HL-60 (cell line): Measurements from ENCODE around the gene MTHFSD.

Experiments used
- DNase-seq, 2 experiments: peaks; one replicate each; pipeline ENCODE4 v3.0.0-alpha.2; 2010 to 2020; ENCODE audit warnings: low read depth in 1 of 2, low spot score in 1 of 2
- H3K27ac ChIP-seq: fragments of 250-450 bp; sonication (Bioruptor Pico); replicated peaks from 2 replicates; pipeline ENCODE4 v1.5.1; 2020; ENCODE audit warnings: mild to moderate bottlenecking, moderate library complexity
- H3K27me3 ChIP-seq: fragments of 250-450 bp; sonication (Bioruptor Pico); 2 replicates; pipeline ENCODE4 v1.5.1; 2021; ENCODE audit warnings: mild to moderate bottlenecking, moderate library complexity; ENCODE audit not compliant: insufficient read depth, poor library complexity, severe bottlenecking
- H3K4me3 ChIP-seq: replicated peaks from 2 replicates; pipeline ENCODE4 v1.5.1; 2011; ENCODE audit warnings: mild to moderate bottlenecking, control low read depth, low read length; ENCODE audit not compliant: insufficient read depth
- GABPA ChIP-seq: IDR thresholded peaks from 2 replicates; pipeline ENCODE4 v1.6.1; 2012; ENCODE audit warnings: low read depth
- POLR2AphosphoS5 ChIP-seq: IDR thresholded peaks from 2 replicates; pipeline ENCODE4 v1.6.1; 2012; ENCODE audit warnings: low read depth
- SPI1 ChIP-seq: IDR thresholded peaks from 2 replicates; pipeline ENCODE4 v1.6.1; 2012; ENCODE audit warnings: low read depth, mild to moderate bottlenecking, borderline replicate concordance
- TF ChIP-seq, protein P1 (sequence below): IDR thresholded peaks from 2 replicates; pipeline ENCODE4 v1.6.1; 2012; ENCODE audit warnings: low read depth; ENCODE audit not compliant: insufficient replicate concordance
- TF ChIP-seq, protein P2 (sequence below): IDR thresholded peaks from one replicate; pipeline ENCODE4 v1.5.1; 2011; ENCODE audit warnings: low read length, control low read depth, inconsistent platforms; ENCODE audit not compliant: insufficient read depth

The MTHFSD gene

DNA sequence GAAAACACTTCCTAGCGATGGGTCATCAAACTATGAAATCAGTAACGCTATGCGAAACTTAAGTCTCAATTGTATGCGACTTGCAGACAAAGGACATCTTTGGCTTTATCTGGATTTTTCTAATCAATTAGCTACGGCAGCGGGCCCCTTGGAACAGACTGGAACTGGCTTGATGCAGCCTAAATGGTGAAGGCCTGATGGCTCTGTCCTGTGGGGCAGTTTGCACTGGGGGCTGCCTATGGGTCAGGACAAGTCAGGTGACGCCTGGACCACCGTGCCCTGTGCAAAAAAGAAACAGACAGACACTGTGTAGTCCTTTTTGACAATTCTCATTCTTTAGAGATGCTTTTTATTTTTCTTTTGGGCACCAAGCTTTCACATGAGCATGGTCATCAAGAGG is 22.0 kb downstream of the MTHFSD start:
- no peak for DNase-seq
- H3K4me3 ChIP-seq: no peak overlapping the region
- no peak overlapping the region for H3K27ac ChIP-seq
- TF ChIP-seq, protein P1, sequence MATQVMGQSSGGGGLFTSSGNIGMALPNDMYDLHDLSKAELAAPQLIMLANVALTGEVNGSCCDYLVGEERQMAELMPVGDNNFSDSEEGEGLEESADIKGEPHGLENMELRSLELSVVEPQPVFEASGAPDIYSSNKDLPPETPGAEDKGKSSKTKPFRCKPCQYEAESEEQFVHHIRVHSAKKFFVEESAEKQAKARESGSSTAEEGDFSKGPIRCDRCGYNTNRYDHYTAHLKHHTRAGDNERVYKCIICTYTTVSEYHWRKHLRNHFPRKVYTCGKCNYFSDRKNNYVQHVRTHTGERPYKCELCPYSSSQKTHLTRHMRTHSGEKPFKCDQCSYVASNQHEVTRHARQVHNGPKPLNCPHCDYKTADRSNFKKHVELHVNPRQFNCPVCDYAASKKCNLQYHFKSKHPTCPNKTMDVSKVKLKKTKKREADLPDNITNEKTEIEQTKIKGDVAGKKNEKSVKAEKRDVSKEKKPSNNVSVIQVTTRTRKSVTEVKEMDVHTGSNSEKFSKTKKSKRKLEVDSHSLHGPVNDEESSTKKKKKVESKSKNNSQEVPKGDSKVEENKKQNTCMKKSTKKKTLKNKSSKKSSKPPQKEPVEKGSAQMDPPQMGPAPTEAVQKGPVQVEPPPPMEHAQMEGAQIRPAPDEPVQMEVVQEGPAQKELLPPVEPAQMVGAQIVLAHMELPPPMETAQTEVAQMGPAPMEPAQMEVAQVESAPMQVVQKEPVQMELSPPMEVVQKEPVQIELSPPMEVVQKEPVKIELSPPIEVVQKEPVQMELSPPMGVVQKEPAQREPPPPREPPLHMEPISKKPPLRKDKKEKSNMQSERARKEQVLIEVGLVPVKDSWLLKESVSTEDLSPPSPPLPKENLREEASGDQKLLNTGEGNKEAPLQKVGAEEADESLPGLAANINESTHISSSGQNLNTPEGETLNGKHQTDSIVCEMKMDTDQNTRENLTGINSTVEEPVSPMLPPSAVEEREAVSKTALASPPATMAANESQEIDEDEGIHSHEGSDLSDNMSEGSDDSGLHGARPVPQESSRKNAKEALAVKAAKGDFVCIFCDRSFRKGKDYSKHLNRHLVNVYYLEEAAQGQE: no peak
- TF ChIP-seq SPI1: no peak
- TF ChIP-seq, protein P2, sequence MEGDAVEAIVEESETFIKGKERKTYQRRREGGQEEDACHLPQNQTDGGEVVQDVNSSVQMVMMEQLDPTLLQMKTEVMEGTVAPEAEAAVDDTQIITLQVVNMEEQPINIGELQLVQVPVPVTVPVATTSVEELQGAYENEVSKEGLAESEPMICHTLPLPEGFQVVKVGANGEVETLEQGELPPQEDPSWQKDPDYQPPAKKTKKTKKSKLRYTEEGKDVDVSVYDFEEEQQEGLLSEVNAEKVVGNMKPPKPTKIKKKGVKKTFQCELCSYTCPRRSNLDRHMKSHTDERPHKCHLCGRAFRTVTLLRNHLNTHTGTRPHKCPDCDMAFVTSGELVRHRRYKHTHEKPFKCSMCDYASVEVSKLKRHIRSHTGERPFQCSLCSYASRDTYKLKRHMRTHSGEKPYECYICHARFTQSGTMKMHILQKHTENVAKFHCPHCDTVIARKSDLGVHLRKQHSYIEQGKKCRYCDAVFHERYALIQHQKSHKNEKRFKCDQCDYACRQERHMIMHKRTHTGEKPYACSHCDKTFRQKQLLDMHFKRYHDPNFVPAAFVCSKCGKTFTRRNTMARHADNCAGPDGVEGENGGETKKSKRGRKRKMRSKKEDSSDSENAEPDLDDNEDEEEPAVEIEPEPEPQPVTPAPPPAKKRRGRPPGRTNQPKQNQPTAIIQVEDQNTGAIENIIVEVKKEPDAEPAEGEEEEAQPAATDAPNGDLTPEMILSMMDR: no peak
- no peak for TF ChIP-seq POLR2AphosphoS5
- H3K27me3 ChIP-seq: no peaks in the 10 kb centered on the region

DNA sequence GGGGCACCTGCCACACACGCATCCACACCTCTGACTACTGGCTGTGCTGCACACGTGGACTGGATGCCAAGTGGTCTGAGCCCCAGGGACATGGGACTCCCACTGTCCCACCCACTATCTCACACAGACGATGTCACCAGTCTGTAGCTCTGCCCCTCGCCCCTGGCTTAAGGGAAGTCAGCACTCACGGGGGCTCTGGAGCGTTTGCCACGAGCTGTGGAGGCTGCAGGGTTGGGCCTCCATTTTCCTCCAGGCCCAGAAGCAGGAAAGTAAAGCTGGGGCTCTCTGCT is 22.6 kb downstream of the MTHFSD start:
- Histone ChIP-seq H3K27me3 (no peaks in the 10 kb centered on the region), H3K27ac (no peak overlapping the region), H3K4me3 (no peak overlapping the region)
- DNase-seq: no peak
- TF ChIP-seq SPI1: no peak
- TF ChIP-seq, protein P2: no peak
- TF ChIP-seq GABPA: no peak
- TF ChIP-seq POLR2AphosphoS5: no peak
- TF ChIP-seq, protein P1: no peak

DNA sequence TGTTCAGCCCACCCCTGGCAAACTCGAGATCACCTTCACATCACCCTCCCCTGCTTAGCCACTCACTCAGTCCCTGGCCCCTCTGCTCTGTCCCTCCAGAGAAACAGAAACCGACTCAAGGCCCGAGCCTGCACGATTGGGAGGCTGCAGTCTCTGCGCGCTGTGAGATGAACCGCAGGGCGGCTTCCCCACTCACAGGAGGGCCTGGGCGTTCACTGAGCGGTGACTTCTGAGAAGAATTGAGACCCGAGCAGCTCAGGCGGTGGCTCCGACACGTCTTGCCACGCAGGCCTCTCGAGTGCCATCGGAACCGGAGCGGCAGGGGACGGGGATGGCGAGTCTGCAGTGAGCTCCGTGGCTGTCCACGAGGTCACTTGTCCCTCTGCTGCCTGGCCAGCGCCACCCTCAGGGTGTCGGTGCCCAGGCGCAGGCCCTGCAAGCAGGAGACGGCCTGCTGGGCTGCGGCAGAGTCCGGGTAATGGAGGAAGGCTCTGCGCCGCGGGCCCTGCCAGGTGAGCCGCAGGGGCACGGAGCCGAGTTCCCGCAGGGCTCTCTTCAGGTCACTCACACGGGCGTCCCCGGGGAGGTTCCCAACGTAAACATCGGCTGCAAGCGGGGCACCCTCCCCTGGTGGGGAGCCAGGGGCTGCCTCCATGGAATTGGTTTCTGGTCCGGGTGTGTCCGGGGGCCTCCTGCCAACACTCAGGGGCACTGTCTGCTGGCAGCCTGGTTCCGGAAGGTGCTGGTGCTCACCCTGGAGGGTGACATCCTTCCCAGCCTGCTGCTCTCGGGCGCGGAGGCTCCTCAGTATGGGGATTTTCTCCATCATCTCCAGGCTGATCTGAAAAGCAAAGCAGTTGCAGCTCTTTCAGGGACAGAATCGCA is 23.2 kb downstream of the MTHFSD start:
- Histone ChIP-seq H3K4me3 (no peak overlapping the region), H3K27me3 (no peaks in the 10 kb centered on the region), H3K27ac (no peak overlapping the region)
- no peak for DNase-seq
- TF ChIP-seq GABPA (no peak), SPI1 (no peak)
- TF ChIP-seq, protein P1: no peak
- TF ChIP-seq, protein P2: no peak
